H1 (cell line): ENCODE measurements around the gene FAM120B. TPM values are rescaled to one million over a fixed set of nuclear protein-coding genes. Genes with fewer than 3 reads are reported as not detected.

Source experiments
- CTCF ChIA-PET: fragments of 300-600 bp; sonication (Branson Sonifier 250); formaldehyde crosslinking; loops from one replicate; lab custom pipeline; 2021; ENCODE audit not compliant: partially characterized antibody; lab: Charles Lee
- POLR2A ChIA-PET: fragments of 300-600 bp; sonication (Branson Sonifier 250); formaldehyde crosslinking; loops from one replicate; lab custom pipeline; 2021; ENCODE audit warnings: inconsistent platforms; ENCODE audit not compliant: partially characterized antibody; lab: Charles Lee
- DNase-seq, 2 experiments: peaks; one replicate each; pipeline versions ENCODE4 v3.0.0 to v3.0.0-alpha.2; 2010 to 2022; ENCODE audit warnings: low spot score in 2 of 2, low read depth in 1 of 2, mixed read lengths in 1 of 2
- FAIRE-seq: peaks from 2 replicates; lab custom pipeline; 2011; peaks lifted over from hg19 to GRCh38; lab: Jason Lieb, UNC
- H2AFZ ChIP-seq: 2 replicates; pipeline ENCODE4 v1.8.1; 2012; ENCODE audit warnings: low read length, inconsistent platforms
- H2AK5ac ChIP-seq: 2 replicates; pipeline ENCODE4 v1.6.1; 2013; ENCODE audit warnings: low read depth, low read length
- H2BK120ac ChIP-seq: replicated peaks from 2 replicates; pipeline ENCODE3; 2013; ENCODE audit warnings: low read depth, low read length, inconsistent platforms
- H2BK12ac ChIP-seq: 2 replicates; pipeline ENCODE4 v1.6.1; 2013; ENCODE audit warnings: low read depth, low read length
- H2BK15ac ChIP-seq: 2 replicates; pipeline ENCODE4 v1.6.1; 2013; ENCODE audit warnings: low read length
- H2BK20ac ChIP-seq: 2 replicates; pipeline ENCODE4 v1.6.1; 2013; ENCODE audit warnings: low read length
- H2BK5ac ChIP-seq: 2 replicates; pipeline ENCODE4 v1.6.1; 2013; ENCODE audit warnings: low read depth, low read length
- H3K14ac ChIP-seq: 2 replicates; pipeline ENCODE4 v1.6.1; 2013; ENCODE audit warnings: inconsistent platforms; ENCODE audit not compliant: insufficient read length
- H3K18ac ChIP-seq: 2 replicates; pipeline ENCODE4 v1.6.1; 2013; ENCODE audit warnings: low read length; ENCODE audit errors: extremely low read depth
- H3K23ac ChIP-seq: 2 replicates; pipeline ENCODE4 v1.6.1; 2013; ENCODE audit warnings: inconsistent platforms; ENCODE audit not compliant: insufficient read length
- H3K23me2 ChIP-seq: 2 replicates; pipeline ENCODE4 v1.6.1; 2013; ENCODE audit warnings: low read depth, low read length
- H3K27ac ChIP-seq: 2 replicates; pipeline ENCODE4 v1.6.1; 2011; ENCODE audit warnings: low read depth, low read length, inconsistent platforms
- H3K27me3 ChIP-seq, 4 experiments: replicated peaks in 1 of 4; 1 replicate in 1 of 4; 2 replicates in 3 of 4; pipeline versions ENCODE4 v1.6.1 to v1.8.1; 2011 to 2013; ENCODE audit warnings: low read length in 3 of 4, mild to moderate bottlenecking in 3 of 4, inconsistent platforms in 2 of 4, mixed read lengths in 2 of 4, moderate library complexity in 1 of 4; ENCODE audit not compliant: control insufficient read depth in 3 of 4, insufficient read depth in 3 of 4; ENCODE audit errors: extremely low read depth in 1 of 4
- H3K36me3 ChIP-seq, 4 experiments: 2 replicates each; pipeline versions ENCODE4 v1.6.1 to v1.8.1; 2011 to 2013; ENCODE audit warnings: mild to moderate bottlenecking in 4 of 4, low read length in 3 of 4, moderate library complexity in 2 of 4, control low read depth in 1 of 4, inconsistent platforms in 1 of 4; ENCODE audit not compliant: insufficient read depth in 4 of 4, control insufficient read depth in 2 of 4
- H3K4ac ChIP-seq: replicated peaks from 2 replicates; pipeline ENCODE3; 2013; ENCODE audit warnings: low read length, low read depth, mixed read lengths, inconsistent platforms; ENCODE audit not compliant: insufficient read length
- H3K4me1 ChIP-seq, 4 experiments: replicated peaks in 1 of 4; 1 replicate in 1 of 4; 2 replicates in 3 of 4; pipeline versions ENCODE4 v1.6.1 to v1.8.1; 2011 to 2013; ENCODE audit warnings: low read length in 3 of 4, inconsistent platforms in 2 of 4, mixed read lengths in 1 of 4; ENCODE audit not compliant: insufficient read depth in 4 of 4, control insufficient read depth in 3 of 4
- H3K4me2 ChIP-seq, 2 experiments: 2 replicates each; pipeline versions ENCODE4 v1.6.1 to v1.8.1; 2011 to 2013; ENCODE audit warnings: low read depth in 2 of 2, low read length in 2 of 2, control low read depth in 1 of 2, inconsistent platforms in 1 of 2, mild to moderate bottlenecking in 1 of 2; ENCODE audit not compliant: insufficient read depth in 1 of 2
- H3K4me3 ChIP-seq, 4 experiments: fragments of 200-600, 300-600 bp in 1 of 4; sonication (generic), shearing (Covaris generic), sonication (Bioruptor Twin) in 1 of 4; 2 replicates each; pipeline versions ENCODE4 v1.5.1 to v1.8.1; 2011 to 2016; ENCODE audit warnings: low read length in 4 of 4, low read depth in 3 of 4, control low read depth in 2 of 4, inconsistent platforms in 2 of 4, mild to moderate bottlenecking in 2 of 4, mixed read lengths in 1 of 4, moderate library complexity in 1 of 4; ENCODE audit not compliant: insufficient read depth in 2 of 4; ENCODE audit errors: extremely low read depth in 1 of 4
- H3K56ac ChIP-seq: replicated peaks from 2 replicates; pipeline ENCODE3; 2013; ENCODE audit warnings: low read depth, mild to moderate bottlenecking, mixed read lengths, low read length, inconsistent platforms; ENCODE audit not compliant: insufficient read length
- H3K79me1 ChIP-seq: 2 replicates; pipeline ENCODE4 v1.6.1; 2013; ENCODE audit warnings: low read depth, low read length, control low read depth
- H3K79me2 ChIP-seq, 2 experiments: 2 replicates each; pipeline versions ENCODE4 v1.6.1 to v1.8.1; 2012 to 2013; ENCODE audit warnings: low read length in 2 of 2, mild to moderate bottlenecking in 2 of 2, inconsistent platforms in 1 of 2; ENCODE audit not compliant: insufficient read depth in 2 of 2, control insufficient read depth in 1 of 2
- H3K9ac ChIP-seq, 4 experiments: replicated peaks in 1 of 4; 1 replicate in 1 of 4; 2 replicates in 3 of 4; pipeline versions ENCODE4 v1.6.1 to v1.8.1; 2011 to 2013; ENCODE audit warnings: low read depth in 3 of 4, low read length in 3 of 4, control low read depth in 2 of 4, mild to moderate bottlenecking in 2 of 4, moderate library complexity in 2 of 4, inconsistent platforms in 1 of 4; ENCODE audit errors: extremely low read depth in 1 of 4
- H3K9me3 ChIP-seq, 2 experiments: 2 replicates each; pipeline versions ENCODE4 v1.6.1 to v1.8.1; 2012 to 2013; ENCODE audit warnings: mild to moderate bottlenecking in 2 of 2, moderate library complexity in 2 of 2, control low read depth in 1 of 2, inconsistent platforms in 1 of 2, low read depth in 1 of 2, low read length in 1 of 2, mixed read lengths in 1 of 2; ENCODE audit not compliant: insufficient read depth in 2 of 2
- H4K20me1 ChIP-seq, 2 experiments: replicated peaks in 1 of 2; 2 replicates each; pipeline versions ENCODE3 to v1.8.1; 2011 to 2013; ENCODE audit warnings: inconsistent platforms in 2 of 2, low read length in 2 of 2, mild to moderate bottlenecking in 1 of 2; ENCODE audit not compliant: insufficient read depth in 2 of 2, control insufficient read depth in 1 of 2
- H4K5ac ChIP-seq: 2 replicates; pipeline ENCODE4 v1.6.1; 2013; ENCODE audit warnings: low read length, low read depth, mixed read lengths, inconsistent platforms; ENCODE audit not compliant: insufficient read length
- H4K8ac ChIP-seq: 2 replicates; pipeline ENCODE4 v1.8.0; 2013; ENCODE audit warnings: mild to moderate bottlenecking, moderate library complexity, low read length, inconsistent platforms; ENCODE audit not compliant: insufficient read depth; ENCODE audit errors: extremely low read depth
- H4K91ac ChIP-seq: replicated peaks from 2 replicates; pipeline ENCODE3; 2013; ENCODE audit warnings: low read length, mixed read lengths, inconsistent platforms; ENCODE audit not compliant: insufficient read length
- CTBP2 ChIP-seq: IDR thresholded peaks from 2 replicates; pipeline ENCODE4 v1.7.0; 2011; ENCODE audit warnings: borderline replicate concordance, mild to moderate bottlenecking, moderate library complexity, mixed read lengths, low read length; ENCODE audit not compliant: insufficient read depth, insufficient read length
- JUN ChIP-seq: IDR thresholded peaks from 2 replicates; pipeline ENCODE4 v1.6.1; 2011; ENCODE audit warnings: low read depth, mild to moderate bottlenecking, improper control_type of control experiment, low read length
- SP2 ChIP-seq: IDR thresholded peaks from 2 replicates; pipeline ENCODE4 v1.6.1; 2012; ENCODE audit warnings: mild to moderate bottlenecking, low read length, inconsistent platforms
- TAF7 ChIP-seq: optimal IDR thresholded peaks from 2 replicates; pipeline ENCODE3; 2011; ENCODE audit warnings: low read depth, mild to moderate bottlenecking, inconsistent platforms, low read length, moderate library complexity, borderline replicate concordance
- WGBS, 2 experiments: shearing (Covaris generic) in 1 of 2; methylation state at CpG; one replicate each; pipeline versions ENCODE4 v1.1.6 to v1.1.7; 2013 to 2015; ENCODE audit warnings: low lambda C conversion rate in 2 of 2, mixed read lengths in 2 of 2, inconsistent platforms in 1 of 2, low coverage in 1 of 2, missing lambda C conversion rate in 1 of 2; ENCODE audit not compliant: insufficient replicate concordance in 2 of 2, insufficient coverage in 1 of 2, insufficient read length in 1 of 2; ENCODE audit errors: extremely low coverage in 1 of 2, missing lambda C conversion rate in 1 of 2; 5-methylcytosine and 5-hydroxymethylcytosine counted together
- polyA plus RNA-seq, 7 experiments: library from polyadenylated mRNA; depleted of rRNA in 3 of 7; stranded (reverse) in 5 of 7; unstranded in 2 of 7; fragments of >200 nt in 5 of 7; fragments of 200-250 nt in 2 of 7; gene quantifications; 1 replicate in 5 of 7; 2 replicates in 1 of 7; 4 replicates in 1 of 7; pipeline versions ENCODE4 v1.2.1 to v1.2.3, GENCODE V29; 2011 to 2013; ENCODE audit warnings: missing spikeins in 2 of 7, mixed read lengths in 2 of 7
- total RNA-seq: library from RNA; stranded (reverse); fragmentation: NEBNext Ultra II Directional; extraction: Animal tissue kit (Norgen Biotek cat#: 25700); gene quantifications from 2 replicates; pipeline ENCODE4 v1.2.1, GENCODE V29; 2021

FAM120B gene
- total and polyA plus RNA-seq, 2 of the 8 experiments (the other 6 are each of a cell fraction or from before 2014, with no cell fraction given), result 5.1 to 12.5 TPM

DNA sequence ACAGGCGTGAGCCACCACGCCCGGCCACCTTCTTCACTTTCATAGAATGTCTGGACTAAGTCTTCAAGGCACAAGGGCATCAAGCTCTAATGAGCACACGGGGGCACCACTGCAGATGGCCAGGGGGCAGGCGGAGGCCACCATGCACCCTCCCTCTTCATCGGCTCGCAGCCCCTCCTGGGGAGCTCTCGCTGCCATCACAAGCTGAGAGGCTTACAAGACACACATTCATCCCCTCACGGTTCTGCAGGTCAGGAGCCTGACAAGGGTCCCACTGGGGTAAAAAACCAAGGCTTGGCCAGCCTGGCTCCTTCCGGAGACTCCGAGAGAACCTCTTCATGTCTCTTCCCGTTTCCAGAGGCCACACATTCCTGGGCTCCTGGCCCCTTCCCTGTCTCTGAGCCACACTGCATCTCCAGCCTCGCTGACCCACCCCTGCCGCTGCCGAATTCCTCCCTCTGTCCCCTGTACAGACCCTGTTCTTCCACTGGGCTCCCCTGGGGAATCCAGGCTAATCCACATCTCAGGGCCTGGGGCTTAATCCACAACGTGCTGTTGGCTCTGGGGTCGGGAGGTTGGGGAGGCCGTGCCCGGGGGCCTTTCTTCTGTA, 35.5 kb upstream of the FAM120B start:
- Histone ChIP-seq H2BK5ac (no peak overlapping the region), H4K5ac (no peak overlapping the region), H3K79me2 (no peaks in the 10 kb centered on the region), H3K36me3 (no peaks in the 10 kb centered on the region), H4K91ac (no peak overlapping the region), H3K4ac (no peak overlapping the region), H3K4me3 (no peak overlapping the region), H3K4me2 (no peak overlapping the region), H2BK12ac (no peak overlapping the region), H3K79me1 (no peaks in the 10 kb centered on the region), H3K14ac (no peak overlapping the region), H3K9me3 (no peaks in the 10 kb centered on the region), H2BK120ac (no peak overlapping the region), H2AFZ (no peak overlapping the region), H2BK15ac (no peak overlapping the region), H3K27me3 (no peaks in the 10 kb centered on the region), H3K4me1 (peaks cover 0 to 5% (median under 1%) of the 10 kb centered on the region in 4 experiments; a peak in 2 of 7 replicates), H3K9ac (no peak overlapping the region), H4K8ac (no peak overlapping the region), H4K20me1 (no peaks in the 10 kb centered on the region), H2AK5ac (no peak overlapping the region), H3K23ac (no peak overlapping the region), H3K56ac (no peak overlapping the region), H3K27ac (no peak overlapping the region), H3K23me2 (no peaks in the 10 kb centered on the region), H2BK20ac (no peak overlapping the region), H3K18ac (no peak overlapping the region)
- no peak for FAIRE-seq
- no peak for DNase-seq
- WGBS, 2 experiments, result 94% methylated on average over 19 of the region's 19 CpGs; no CpG with 5 or more reads in 1 of the 2 experiments
- TF ChIP-seq JUN, result no peak
- TF ChIP-seq CTBP2, result no peak
- TF ChIP-seq TAF7, result no peak
- TF ChIP-seq SP2, result no peak
- POLR2A ChIA-PET, result interaction anchor here (4.8 kb wide), 1 partner anchor 19 kb away, joined by 17 read pairs; the partner anchor contains the start of gene DLL1
- CTCF ChIA-PET, result interaction anchor here (1.2 to 1.8 kb wide), 3 partner anchors 9 to 109 kb away, joined by 3 to 6 read pairs (median 4); no protein-coding TSS in a partner anchor
